SJSA1 (cell line): Measurements from ENCODE around the gene CFAP251. TPM values are rescaled to one million over a fixed set of nuclear protein-coding genes. Genes with fewer than 3 reads are reported as not detected.
"Not testable (repeated sequence)": the region's sequence is repeated elsewhere in the genome, so short reads cannot be mapped to it uniquely, and the experiment has no call there.

Experiments
- DNase-seq, 2 experiments: peaks; one replicate each; pipeline ENCODE4 v3.0.0-alpha.2; 2015 to 2020; ENCODE audit warnings: low spot score in 2 of 2, low read depth in 1 of 2
- H3K27ac ChIP-seq: fragments of 250-450 bp; sonication (Bioruptor Pico); 2 replicates; pipeline ENCODE4 v1.5.1; 2020; ENCODE audit warnings: mild to moderate bottlenecking, moderate library complexity
- H3K27me3 ChIP-seq: fragments of 250-450 bp; sonication (Bioruptor Pico); replicated peaks from 2 replicates; pipeline ENCODE4 v1.5.1; 2020; ENCODE audit warnings: mild to moderate bottlenecking, moderate library complexity
- H3K36me3 ChIP-seq: fragments of 250-450 bp; sonication (Bioruptor Pico); 2 replicates; pipeline ENCODE4 v1.5.1; 2020; ENCODE audit warnings: mild to moderate bottlenecking
- H3K4me1 ChIP-seq: fragments of 250-450 bp; sonication (Bioruptor Pico); replicated peaks from 2 replicates; pipeline ENCODE4 v1.6.1; 2021; ENCODE audit warnings: mild to moderate bottlenecking
- H3K4me3 ChIP-seq: fragments of 250-450 bp; sonication (Bioruptor Pico); 2 replicates; pipeline ENCODE4 v1.5.1; 2020; ENCODE audit warnings: mild to moderate bottlenecking
- H3K9me3 ChIP-seq: fragments of 250-450 bp; sonication (Bioruptor Pico); replicated peaks from 2 replicates; pipeline ENCODE4 v1.5.1; 2020; ENCODE audit warnings: mild to moderate bottlenecking
- total RNA-seq: library from RNA; depleted of rRNA; stranded (reverse); fragments of >200 nt; shearing (Covaris generic); gene quantifications from 2 replicates; pipeline ENCODE4 v1.2.3, GENCODE V29; 2014; rRNA removed

Gene CFAP251, protein sequence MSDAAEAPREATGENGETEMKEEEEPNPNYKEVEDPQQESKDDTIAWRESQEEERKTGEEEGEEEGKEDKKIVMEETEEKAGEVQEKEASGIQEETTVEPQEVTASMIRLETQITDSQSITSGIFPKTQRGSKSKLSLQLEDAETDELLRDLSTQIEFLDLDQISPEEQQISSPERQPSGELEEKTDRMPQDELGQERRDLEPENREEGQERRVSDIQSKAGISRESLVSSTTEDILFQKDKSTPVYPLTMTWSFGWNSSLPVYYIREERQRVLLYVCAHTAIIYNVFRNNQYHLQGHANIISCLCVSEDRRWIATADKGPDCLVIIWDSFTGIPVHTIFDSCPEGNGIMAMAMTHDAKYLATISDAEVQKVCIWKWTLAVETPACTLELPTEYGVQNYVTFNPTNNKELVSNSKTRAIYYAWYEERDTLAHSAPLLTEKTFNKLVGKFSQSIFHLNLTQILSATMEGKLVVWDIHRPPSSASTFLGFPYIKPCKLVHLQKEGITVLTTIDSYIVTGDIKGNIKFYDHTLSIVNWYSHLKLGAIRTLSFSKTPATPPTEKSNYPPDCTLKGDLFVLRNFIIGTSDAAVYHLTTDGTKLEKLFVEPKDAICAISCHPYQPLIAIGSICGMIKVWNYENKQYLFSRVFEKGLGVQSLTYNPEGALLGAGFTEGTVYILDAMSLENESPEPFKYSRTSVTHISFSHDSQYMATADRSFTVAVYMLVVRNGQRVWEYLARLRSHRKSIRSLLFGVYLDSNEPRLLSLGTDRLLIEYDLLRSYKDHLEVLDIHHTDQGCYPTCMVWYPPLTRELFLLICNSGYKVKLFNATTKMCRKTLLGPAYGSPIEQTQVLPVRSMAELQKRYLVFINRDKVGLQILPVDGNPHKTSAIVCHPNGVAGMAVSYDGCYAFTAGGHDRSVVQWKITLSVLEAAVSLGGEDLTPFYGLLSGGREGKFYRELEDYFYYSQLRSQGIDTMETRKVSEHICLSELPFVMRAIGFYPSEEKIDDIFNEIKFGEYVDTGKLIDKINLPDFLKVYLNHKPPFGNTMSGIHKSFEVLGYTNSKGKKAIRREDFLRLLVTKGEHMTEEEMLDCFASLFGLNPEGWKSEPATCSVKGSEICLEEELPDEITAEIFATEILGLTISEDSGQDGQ
- total RNA-seq: 10.2 and 13.8 TPM in 2 replicates

DNA sequence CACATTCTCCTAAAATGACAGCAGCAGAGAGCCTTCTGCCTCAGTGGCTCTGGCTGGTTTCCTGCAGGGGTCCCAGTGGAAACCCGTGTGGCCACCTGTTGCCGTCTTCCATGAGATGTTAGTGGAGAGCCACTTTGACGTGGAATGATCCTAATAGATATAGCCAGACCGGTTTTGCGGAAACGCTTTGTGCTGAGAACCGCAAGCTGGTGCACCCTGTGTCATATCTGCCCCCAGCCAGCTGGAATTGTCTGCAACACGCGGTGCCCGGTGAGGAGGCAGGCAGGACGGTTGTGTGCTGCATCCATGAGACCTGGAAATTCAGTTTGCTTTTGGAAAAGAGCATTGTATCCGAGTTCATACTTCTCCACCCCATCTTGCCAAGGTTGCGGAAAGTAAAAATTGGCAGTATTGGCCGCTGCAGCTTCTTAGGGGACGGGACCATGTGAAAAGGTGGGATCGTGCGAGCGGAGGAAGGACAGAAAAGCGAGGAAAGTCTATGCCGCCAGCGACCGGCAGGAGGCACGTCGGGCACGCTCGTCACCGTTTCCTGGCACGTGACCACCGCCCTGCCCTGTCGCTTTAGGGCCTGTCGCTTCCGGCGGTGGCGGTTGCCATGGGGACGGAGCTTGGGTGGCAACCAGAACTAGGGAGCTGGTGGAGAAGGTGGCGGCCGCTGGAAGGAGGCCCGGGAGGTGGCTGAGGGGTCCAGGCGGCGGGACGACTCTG lies at the start of gene CFAP251:
TSS of gene CFAP251 (plus strand) at position 643 of the 729 bp plus-strand sequence. CDS start 2,714 bp downstream, outside the sequence.
- Histone ChIP-seq H3K4me1 (no peaks in the 10 kb centered on the region), H3K36me3 (peaks cover 57% of the 10 kb centered on the region), H3K27me3 (no peaks in the 10 kb centered on the region), H3K4me3 (no peak within 1 kb of the TSS), H3K9me3 (no peaks in the 10 kb centered on the region), H3K27ac (no peak within 1 kb of the TSS)
- DNase-seq: no peak

DNA sequence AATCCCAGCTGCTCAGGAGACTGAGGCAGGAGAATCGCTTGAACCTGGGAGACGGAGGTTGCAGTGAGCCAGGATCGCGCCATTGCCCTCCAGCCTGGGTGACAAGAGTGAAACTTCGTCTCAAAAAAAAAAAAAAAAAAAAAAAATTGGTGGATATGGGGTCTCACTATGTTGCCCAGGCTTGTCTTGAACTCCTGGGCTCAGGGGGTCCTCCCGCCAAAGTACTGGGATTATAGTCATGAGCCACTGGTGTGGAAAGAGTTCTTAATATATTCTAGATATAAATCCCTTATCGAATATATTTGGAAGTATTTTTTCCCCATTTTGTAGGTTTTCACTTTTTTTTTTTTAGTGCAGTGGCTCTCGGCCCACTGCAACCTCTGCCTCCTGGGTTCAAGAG lies 49.2 kb upstream of the CFAP251 start:
- H3K4me3 ChIP-seq, DNase-seq, H3K9me3 ChIP-seq, H3K36me3 ChIP-seq, H3K27me3 ChIP-seq, H3K27ac ChIP-seq, H3K4me1 ChIP-seq: not testable (repeated sequence)

DNA sequence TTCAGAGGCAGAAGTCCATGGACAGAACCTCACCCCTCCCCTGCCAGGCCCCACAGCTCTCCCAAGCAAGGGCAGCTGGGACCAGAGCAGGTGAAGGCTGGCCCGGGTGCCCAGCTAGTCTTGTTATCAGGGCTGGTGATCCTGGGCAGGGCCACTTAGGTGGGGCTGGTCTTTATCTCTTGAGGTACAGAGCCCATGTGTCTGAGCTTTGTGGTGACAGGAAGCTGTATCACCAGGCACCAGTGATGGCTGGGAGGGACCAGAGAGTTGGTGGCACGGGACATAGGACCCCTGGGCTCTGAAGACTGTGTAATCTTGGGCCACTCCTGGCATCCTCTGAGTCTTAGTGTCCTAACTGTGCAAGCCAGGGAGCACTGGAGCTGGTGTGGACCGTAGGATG lies 46.9 kb upstream of the CFAP251 start:
- no peaks in the 10 kb centered on the region for H3K27me3 ChIP-seq
- H3K4me3 ChIP-seq: no peak overlapping the region
- peaks cover 9% of the 10 kb centered on the region for H3K4me1 ChIP-seq
- H3K27ac ChIP-seq: no peak overlapping the region
- no peaks in the 10 kb centered on the region for H3K9me3 ChIP-seq
- H3K36me3 ChIP-seq: no peaks in the 10 kb centered on the region
- DNase-seq: no peak

DNA sequence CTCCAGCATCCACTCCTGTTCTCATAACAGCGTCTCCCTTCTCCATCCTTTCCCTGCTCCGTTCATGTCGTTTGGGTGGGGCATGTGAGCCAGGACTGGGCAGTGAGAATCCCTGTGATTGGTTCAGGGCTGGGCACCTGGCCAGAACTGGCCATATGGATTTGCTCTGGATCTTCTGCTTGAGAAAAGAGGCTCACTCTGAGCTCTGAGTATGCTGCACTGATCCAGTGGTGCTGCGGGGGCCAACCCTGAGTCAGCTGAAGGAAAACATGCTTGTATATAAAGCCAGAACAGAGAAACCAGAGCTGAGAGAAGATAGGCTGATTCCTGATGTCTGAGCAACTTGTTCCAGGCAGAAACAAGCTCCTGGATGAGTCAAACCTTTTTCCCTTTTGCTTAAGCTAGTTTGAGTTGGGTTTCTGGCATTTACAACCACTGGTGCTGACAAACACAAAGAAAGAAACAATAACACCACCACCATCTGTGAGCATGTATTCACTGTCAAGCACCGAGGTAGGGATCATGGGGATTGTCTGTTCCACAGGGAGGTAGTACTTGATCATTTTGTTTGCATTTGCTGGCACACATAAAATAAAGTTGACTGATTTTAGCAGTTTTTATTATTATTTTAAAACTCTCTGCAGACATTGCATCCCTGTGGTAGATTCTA lies 45.7 kb upstream of the CFAP251 start:
- Histone ChIP-seq H3K4me1 (peaks cover 9% of the 10 kb centered on the region), H3K36me3 (no peaks in the 10 kb centered on the region), H3K9me3 (no peaks in the 10 kb centered on the region), H3K27ac (no peak overlapping the region), H3K4me3 (no peak overlapping the region), H3K27me3 (no peaks in the 10 kb centered on the region)
- DNase-seq: peak; percentile 29 to 50

DNA sequence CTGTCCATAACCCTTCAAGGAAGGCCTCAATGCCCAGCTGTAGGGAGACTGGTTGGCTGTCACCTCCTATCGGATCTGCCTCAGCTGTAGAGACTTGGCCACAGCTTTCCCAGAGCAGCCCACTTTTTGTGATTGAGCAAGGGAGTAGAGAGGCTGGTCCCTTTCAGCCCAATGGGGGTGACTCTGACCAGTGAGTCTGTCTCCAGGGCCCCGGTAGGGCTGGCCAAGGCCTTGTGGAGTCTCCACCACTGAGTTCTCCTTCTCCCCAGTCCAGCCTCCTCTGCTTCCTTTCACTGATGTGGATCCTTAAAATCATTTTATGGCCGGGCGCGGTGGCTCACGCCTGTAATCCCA lies 45.2 kb upstream of the CFAP251 start:
- H3K27me3 ChIP-seq: no peaks in the 10 kb centered on the region
- H3K4me3 ChIP-seq: no peak overlapping the region
- no peak overlapping the region for H3K27ac ChIP-seq
- DNase-seq: no peak
- H3K36me3 ChIP-seq: no peaks in the 10 kb centered on the region
- H3K4me1 ChIP-seq: peaks cover 9% of the 10 kb centered on the region
- H3K9me3 ChIP-seq: no peaks in the 10 kb centered on the region

DNA sequence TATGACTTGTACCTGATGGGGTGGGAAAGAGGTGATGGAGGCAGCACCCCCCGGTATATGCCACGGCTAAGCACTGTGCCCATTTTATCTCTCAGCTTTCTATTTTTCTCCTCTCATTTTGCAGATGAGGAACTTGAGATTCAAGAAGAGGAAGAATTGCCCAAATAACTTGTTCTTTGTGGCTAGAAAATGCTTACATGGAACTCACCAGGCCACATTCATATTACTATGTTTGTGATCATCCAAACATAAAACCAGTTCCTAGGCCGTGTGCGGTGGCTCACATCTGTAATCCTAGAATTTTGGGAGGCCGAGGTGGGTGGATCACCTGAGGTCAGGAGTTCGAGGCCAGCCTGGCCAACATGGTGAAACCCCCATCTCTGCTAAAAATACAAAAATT lies 44.3 kb upstream of the CFAP251 start:
- Histone ChIP-seq H3K36me3 (no peaks in the 10 kb centered on the region), H3K27me3 (no peaks in the 10 kb centered on the region), H3K4me3 (no peak overlapping the region), H3K4me1 (peaks cover 9% of the 10 kb centered on the region), H3K27ac (no peak overlapping the region), H3K9me3 (no peaks in the 10 kb centered on the region)
- no peak for DNase-seq

DNA sequence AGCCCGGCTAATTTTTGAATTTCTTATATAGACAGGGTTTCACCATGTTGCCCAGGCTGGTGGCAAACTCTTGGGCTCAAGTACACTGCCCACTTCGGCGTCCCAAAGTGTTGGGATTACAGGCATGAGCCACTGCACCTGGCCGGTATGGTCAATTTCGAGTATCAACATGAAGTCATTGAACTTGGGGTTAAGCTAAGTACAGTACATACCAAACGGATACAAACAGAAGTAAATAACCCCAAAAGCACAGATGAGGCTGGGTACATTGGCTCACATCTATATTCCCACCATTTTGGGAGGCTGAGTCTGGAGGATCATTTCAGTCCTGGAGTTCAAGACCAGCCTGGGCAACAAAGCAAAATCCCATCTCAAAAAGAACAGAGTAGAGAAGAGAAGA lies 42.8 kb upstream of the CFAP251 start:
- no peak for DNase-seq
- Histone ChIP-seq H3K27ac (no peak overlapping the region), H3K4me1 (peaks cover 9% of the 10 kb centered on the region), H3K27me3 (no peaks in the 10 kb centered on the region), H3K36me3 (no peaks in the 10 kb centered on the region), H3K9me3 (no peaks in the 10 kb centered on the region), H3K4me3 (no peak overlapping the region)

DNA sequence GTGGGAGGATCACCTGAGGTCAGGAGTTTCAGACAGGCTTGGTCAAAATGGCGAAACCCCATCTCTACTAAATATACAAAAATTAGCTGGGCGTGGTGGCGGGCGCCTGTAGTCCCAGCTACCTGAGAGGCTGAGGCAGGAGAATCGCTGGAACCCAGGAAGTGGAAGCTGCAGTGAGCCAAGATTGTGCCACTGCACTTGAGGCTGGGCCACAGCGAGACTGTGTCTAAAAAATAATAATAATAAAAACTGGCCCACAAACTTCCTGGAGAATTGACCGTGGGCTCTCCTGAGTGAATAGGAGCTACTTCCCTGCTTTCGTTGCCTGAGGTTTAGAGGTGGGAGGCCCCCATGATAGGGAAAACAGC lies 42.3 kb upstream of the CFAP251 start:
- H3K4me1 ChIP-seq, H3K9me3 ChIP-seq, H3K27ac ChIP-seq, DNase-seq, H3K4me3 ChIP-seq, H3K27me3 ChIP-seq, H3K36me3 ChIP-seq: not testable (repeated sequence)

DNA sequence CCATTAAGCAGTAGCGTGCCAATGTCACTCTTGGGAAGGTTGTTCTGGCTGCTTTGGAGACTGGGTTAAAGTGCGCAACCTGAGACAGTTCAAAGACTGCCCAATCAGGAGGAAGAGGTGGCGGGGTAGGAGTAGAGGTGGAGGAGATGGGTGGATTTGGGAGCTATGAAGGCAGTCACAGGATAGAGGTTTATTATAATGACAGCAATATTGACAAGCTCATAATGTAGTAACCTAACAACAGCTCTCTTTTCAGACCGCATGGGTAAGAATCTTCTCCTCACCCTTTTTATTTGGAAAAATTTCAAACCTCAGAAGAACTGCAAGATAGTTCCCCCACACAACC lies 35.1 kb upstream of the CFAP251 start:
- H3K4me1 ChIP-seq: peaks cover 4% of the 10 kb centered on the region
- H3K27me3 ChIP-seq: no peaks in the 10 kb centered on the region
- H3K4me3 ChIP-seq: no peak overlapping the region
- no peaks in the 10 kb centered on the region for H3K9me3 ChIP-seq
- no peaks in the 10 kb centered on the region for H3K36me3 ChIP-seq
- H3K27ac ChIP-seq: no peak overlapping the region
- no peak for DNase-seq

DNA sequence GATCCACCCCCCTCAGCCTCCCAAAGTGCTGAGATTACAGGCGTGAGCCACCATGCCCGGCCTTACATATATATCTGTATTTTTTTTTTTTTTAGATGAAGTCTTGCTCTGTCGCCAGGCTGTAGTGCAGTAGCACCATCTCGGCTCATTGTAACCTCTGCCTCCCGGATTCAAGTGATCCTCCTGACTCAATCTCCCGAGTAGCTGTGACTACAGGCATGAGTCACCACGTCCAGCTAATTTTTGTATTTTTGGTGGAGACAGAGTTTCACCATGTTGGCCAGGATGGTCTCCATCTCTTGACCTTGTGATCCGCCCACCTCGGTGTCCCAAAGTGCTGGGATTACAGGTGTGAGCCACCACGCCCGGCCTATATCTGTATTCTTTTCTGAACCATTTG lies 33.3 kb upstream of the CFAP251 start:
- not testable (repeated sequence) for H3K36me3 ChIP-seq, DNase-seq

DNA sequence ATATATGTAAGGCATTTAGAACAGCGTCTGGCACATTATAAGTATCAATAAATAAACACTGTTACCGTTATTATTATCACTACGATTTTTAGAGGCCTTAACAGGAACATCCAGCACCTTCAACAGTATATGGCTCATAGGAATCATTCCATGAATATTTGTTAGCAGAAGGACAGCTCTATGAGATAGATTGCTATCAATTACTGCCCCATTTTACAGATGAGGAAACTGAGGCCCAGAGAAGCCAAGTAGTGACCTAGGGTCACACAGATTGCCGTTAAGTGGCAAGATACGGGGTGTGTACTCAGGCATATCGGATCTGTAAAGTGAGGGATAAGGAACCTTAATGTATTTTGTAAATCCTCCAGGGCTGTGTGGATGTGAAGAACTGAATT lies 30.3 kb upstream of the CFAP251 start:
- peak overlapping the region; percentile 77 for H3K4me3 ChIP-seq
- H3K9me3 ChIP-seq: no peaks in the 10 kb centered on the region
- H3K27ac ChIP-seq: 0 out of 2 replicates have a peak overlapping the region, but pooled peaks have one; percentile 3
- DNase-seq: no peak
- H3K36me3 ChIP-seq: peaks cover 16% of the 10 kb centered on the region
- H3K27me3 ChIP-seq: no peaks in the 10 kb centered on the region
- H3K4me1 ChIP-seq: peaks cover 14% of the 10 kb centered on the region

More for the DNA sequence above, 33.3 kb upstream of the CFAP251 start:
- H3K9me3 ChIP-seq, H3K27me3 ChIP-seq, H3K4me3 ChIP-seq, H3K27ac ChIP-seq: not testable (repeated sequence)
- peaks cover 12% of the 10 kb centered on the region for H3K4me1 ChIP-seq

DNA sequence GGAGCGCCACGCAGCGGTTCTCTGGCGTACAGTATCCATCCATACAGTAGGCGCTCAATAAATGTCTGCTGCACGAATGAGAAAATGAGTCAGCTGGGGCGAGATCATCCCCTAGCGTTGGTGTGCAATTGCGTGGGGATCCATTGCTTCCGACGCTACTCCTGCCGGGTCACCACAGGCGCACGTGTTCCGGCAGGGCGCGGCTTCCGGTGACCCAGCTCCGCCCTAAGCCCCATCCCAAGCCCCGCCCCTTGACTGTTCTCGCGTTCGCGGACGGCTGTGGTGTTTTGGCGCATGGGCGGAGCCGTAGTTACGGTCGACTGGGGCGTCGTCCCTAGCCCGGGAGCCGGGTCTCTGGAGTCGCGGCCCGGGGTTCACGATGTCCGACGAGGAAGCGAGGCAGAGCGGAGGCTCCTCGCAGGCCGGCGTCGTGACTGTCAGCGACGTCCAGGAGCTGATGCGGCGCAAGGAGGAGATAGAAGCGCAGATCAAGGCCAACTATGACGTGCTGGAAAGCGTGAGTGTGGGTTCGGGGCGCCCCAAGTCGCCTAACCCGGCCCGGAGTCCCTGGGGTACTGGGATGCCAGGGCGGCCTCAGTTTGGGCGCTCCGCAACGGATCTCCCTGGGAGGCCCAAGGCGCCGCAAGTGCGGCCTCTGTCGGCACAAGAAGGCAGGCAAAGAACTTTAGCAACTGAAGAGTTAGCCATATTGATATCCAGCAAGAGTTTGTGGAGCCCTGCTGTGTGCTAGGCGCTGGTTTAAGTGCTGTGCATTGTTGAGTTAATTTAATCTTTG lies 29.7 kb upstream of the CFAP251 start, which contains the start of gene PSMD9:
TSS of gene PSMD9 (plus strand) at position 313 of the 796 bp plus-strand sequence. CDS start at position 380, 67 bp downstream.
- peak within 1 kb of the TSS; percentile 72 for H3K27ac ChIP-seq

More for the DNA sequence above, 29.7 kb upstream of the CFAP251 start, which contains the start of gene PSMD9:
- H3K4me3 ChIP-seq: peak within 1 kb of the TSS; percentile 77
- no peaks in the 10 kb centered on the region for H3K9me3 ChIP-seq
- H3K27me3 ChIP-seq: no peaks in the 10 kb centered on the region
- DNase-seq: peak; percentile 94 to 97
- peaks cover 16% of the 10 kb centered on the region for H3K36me3 ChIP-seq
- H3K4me1 ChIP-seq: peaks cover 20% of the 10 kb centered on the region
